IMR-90 (cell line): Measurements from ENCODE around the gene SIAH1. TPM values are rescaled to one million over a fixed set of nuclear protein-coding genes. Genes with fewer than 3 reads are reported as not detected.

Experiments used
- ATAC-seq: fragments of 200-7000 bp; cut with Tn5 transposase; 2 replicates; pipeline ENCODE4 v1.9.1; 2020; ENCODE audit warnings: low read depth, mild to moderate bottlenecking, moderate library complexity
- BruUV-seq: library from RNA; stranded (reverse); fragments of 400-500 nt; replicated peaks from 2 replicates; lab custom pipeline; 2021; lab: Mats Ljungman, UMichigan
- CTCF ChIA-PET: fragments of 300-600 bp; formaldehyde crosslinking; extraction: SDS; loops from one replicate; lab custom pipeline; 2021; ENCODE audit warnings: antibody characterized with exemption; lab: Yijun Ruan, JAX
- POLR2A ChIA-PET: fragments of 300-600 bp; sonication (Branson Sonifier 250); formaldehyde crosslinking; loops from one replicate; lab custom pipeline; 2022; ENCODE audit warnings: antibody characterized with exemption; ENCODE audit not compliant: unreplicated experiment; lab: Charles Lee
- DNase-seq: peaks from one replicate; pipeline ENCODE4 v3.0.0; 2013
- H2AFZ ChIP-seq: replicated peaks from 2 replicates; pipeline ENCODE3; 2013; ENCODE audit warnings: low read length, mild to moderate bottlenecking; ENCODE audit not compliant: poor library complexity
- H2AK5ac ChIP-seq: 2 replicates; pipeline ENCODE4 v1.6.1; 2013; ENCODE audit warnings: low read depth, low read length, inconsistent platforms
- H2AK9ac ChIP-seq: replicated peaks from 2 replicates; pipeline ENCODE3; 2013; ENCODE audit warnings: mild to moderate bottlenecking, low read depth, low read length, moderate library complexity; ENCODE audit not compliant: poor library complexity
- H2BK120ac ChIP-seq: 2 replicates; pipeline ENCODE4 v1.6.1; 2013; ENCODE audit warnings: low read depth, low read length, inconsistent platforms
- H2BK15ac ChIP-seq: 3 replicates; pipeline ENCODE4 v1.6.1; 2013; ENCODE audit warnings: low read depth, low read length, inconsistent platforms
- H2BK20ac ChIP-seq: 2 replicates; pipeline ENCODE4 v1.6.1; 2013; ENCODE audit warnings: low read depth, mild to moderate bottlenecking, inconsistent platforms, low read length, moderate library complexity
- H2BK5ac ChIP-seq: 2 replicates; pipeline ENCODE4 v1.6.1; 2013; ENCODE audit warnings: mild to moderate bottlenecking, low read depth, low read length, inconsistent platforms; ENCODE audit not compliant: poor library complexity, severe bottlenecking
- H3K14ac ChIP-seq: replicated peaks from 2 replicates; pipeline ENCODE4 v1.6.1; 2013; ENCODE audit warnings: low read depth, low read length, inconsistent platforms
- H3K18ac ChIP-seq: 2 replicates; pipeline ENCODE4 v1.6.1; 2013; ENCODE audit warnings: low read depth, low read length, control low read depth
- H3K23ac ChIP-seq: 2 replicates; pipeline ENCODE4 v1.6.1; 2013; ENCODE audit warnings: low read depth, low read length, inconsistent platforms
- H3K27ac ChIP-seq: 2 replicates; pipeline ENCODE4 v1.5.1; 2013; ENCODE audit warnings: mild to moderate bottlenecking, control low read depth, low read length; ENCODE audit not compliant: insufficient read depth
- H3K27me3 ChIP-seq: 2 replicates; pipeline ENCODE4 v1.6.1; 2013; ENCODE audit warnings: low read length; ENCODE audit not compliant: control insufficient read depth, insufficient read depth
- H3K36me3 ChIP-seq: 2 replicates; pipeline ENCODE4 v1.6.1; 2013; ENCODE audit warnings: low read length, mixed read lengths; ENCODE audit not compliant: control insufficient read depth, insufficient read depth
- H3K4ac ChIP-seq: 2 replicates; pipeline ENCODE4 v1.6.1; 2013; ENCODE audit warnings: low read depth, low read length, inconsistent platforms
- H3K4me1 ChIP-seq: 2 replicates; pipeline ENCODE4 v1.6.1; 2013; ENCODE audit warnings: low read length, mixed read lengths; ENCODE audit not compliant: control insufficient read depth, insufficient read depth
- H3K4me2 ChIP-seq: 2 replicates; pipeline ENCODE4 v1.6.1; 2013; ENCODE audit warnings: low read depth, mild to moderate bottlenecking, control low read depth, low read length, moderate library complexity
- H3K4me3 ChIP-seq: 2 replicates; pipeline ENCODE4 v1.5.1; 2013; ENCODE audit warnings: low read depth, mild to moderate bottlenecking, control low read depth, low read length, moderate library complexity; ENCODE audit not compliant: insufficient read depth
- H3K56ac ChIP-seq: 2 replicates; pipeline ENCODE4 v1.6.1; 2013; ENCODE audit warnings: low read length, inconsistent platforms; ENCODE audit not compliant: insufficient read depth; ENCODE audit errors: extremely low read depth
- H3K79me1 ChIP-seq, 2 experiments: 2 replicates each; pipeline ENCODE4 v1.6.1; 2013; ENCODE audit warnings: low read length in 2 of 2, inconsistent platforms in 1 of 2, low read depth in 1 of 2
- H3K9ac ChIP-seq: 2 replicates; pipeline ENCODE4 v1.6.1; 2013; ENCODE audit warnings: low read depth, low read length, control low read depth
- H3K9me1 ChIP-seq: 2 replicates; pipeline ENCODE4 v1.6.1; 2013; ENCODE audit warnings: low read length, inconsistent platforms; ENCODE audit not compliant: insufficient read depth
- H3K9me3 ChIP-seq: 2 replicates; pipeline ENCODE4 v1.6.1; 2013; ENCODE audit warnings: low read length; ENCODE audit not compliant: control insufficient read depth, insufficient read depth
- H4K20me1 ChIP-seq: 2 replicates; pipeline ENCODE4 v1.6.1; 2013; ENCODE audit warnings: low read length, inconsistent platforms; ENCODE audit not compliant: insufficient read depth
- H4K5ac ChIP-seq: 2 replicates; pipeline ENCODE4 v1.6.1; 2013; ENCODE audit warnings: mild to moderate bottlenecking, low read depth, low read length, control low read depth
- H4K8ac ChIP-seq, 2 experiments: 2 replicates each; pipeline ENCODE4 v1.6.1; 2013; ENCODE audit warnings: low read depth in 2 of 2, low read length in 2 of 2, control low read depth in 1 of 2, inconsistent platforms in 1 of 2
- H4K91ac ChIP-seq: 2 replicates; pipeline ENCODE4 v1.6.1; 2013; ENCODE audit warnings: low read depth, low read length, inconsistent platforms; ENCODE audit not compliant: insufficient read depth
- CHD1 ChIP-seq: IDR thresholded peaks from 2 replicates; pipeline ENCODE4 v1.6.1; 2012; ENCODE audit warnings: low read depth, low read length, improper control_type of control experiment
- MAZ ChIP-seq: IDR thresholded peaks from 2 replicates; pipeline ENCODE4 v1.6.1; 2012; ENCODE audit warnings: low read depth, mild to moderate bottlenecking, low read length, improper control_type of control experiment, moderate library complexity, borderline replicate concordance
- NFE2L2 ChIP-seq: fragments of 150-350 bp; IDR thresholded peaks from 2 replicates; pipeline ENCODE4 v1.6.1; 2016; ENCODE audit warnings: low read depth, mild to moderate bottlenecking, low read length
- POLR2A ChIP-seq: IDR thresholded peaks from 2 replicates; pipeline ENCODE4 v1.6.1; 2012; ENCODE audit warnings: mild to moderate bottlenecking, low read depth, low read length
- RFX5 ChIP-seq: IDR thresholded peaks from 2 replicates; pipeline ENCODE4 v1.8.0; 2012; ENCODE audit warnings: low read depth, mild to moderate bottlenecking, low read length, moderate library complexity
- WGBS, 2 experiments: methylation state at CpG; one replicate each; pipeline versions ENCODE4 v1.1.5 to v1.1.7; 2013; ENCODE audit warnings: missing lambda C conversion rate in 2 of 2; ENCODE audit not compliant: insufficient read length in 1 of 2; ENCODE audit errors: extremely low coverage in 2 of 2; 5-methylcytosine and 5-hydroxymethylcytosine counted together
- dilution Hi-C: fragments of 300-500 bp; cut with HindIII; formaldehyde crosslinking; loops from one replicate; pipeline ENCODE4 v1.14.3; 2018; ENCODE audit warnings: low sequenced_read_pairs; ENCODE audit not compliant: unreplicated experiment
- in situ Hi-C: fragments of 300-500 bp; cut with MboI; formaldehyde crosslinking; loops from 3 replicates; pipeline ENCODE4 v1.14.3; 2019; ENCODE audit warnings: low sequenced_read_pairs, inconsistent platforms, mixed read lengths
- intact Hi-C: fragments of 100-400 bp; cut with micrococcal nuclease; formaldehyde crosslinking; loops from 2 replicates; pipeline ENCODE4 v1.10.0; 2022
- polyA plus RNA-seq, 3 experiments: library from polyadenylated mRNA; depleted of rRNA; stranded (reverse); fragments of >200 nt; gene quantifications; 2 replicates each; pipeline ENCODE4 v1.2.3, GENCODE V29; 2012; ENCODE audit warnings: low replicate concordance in 1 of 3
- total RNA-seq: library from RNA; depleted of rRNA; stranded (reverse); fragments of >200 nt; gene quantifications from 2 replicates; pipeline ENCODE4 v1.2.3, GENCODE V29; 2012

Gene SIAH1
- total and polyA plus RNA-seq, 2 of the 4 experiments (the other 2 are of a cell fraction), result 10.3 to 17.7 TPM

- Histone ChIP-seq H3K4me3 (no peak overlapping the region), H3K27ac (no peak overlapping the region), H3K9me3 (no peaks in the 10 kb centered on the region), H2BK15ac (no peak overlapping the region), H2BK20ac (no peak overlapping the region), H3K18ac (no peak overlapping the region), H3K9me1 (peaks cover 19% of the 10 kb centered on the region), H3K27me3 (no peaks in the 10 kb centered on the region), H2BK120ac (no peak overlapping the region), H3K4ac (no peak overlapping the region), H3K23ac (no peak overlapping the region), H4K20me1 (peaks cover 65% of the 10 kb centered on the region), H4K8ac (no peak overlapping the region), H2AK5ac (no peak overlapping the region), H3K36me3 (no peaks in the 10 kb centered on the region), H3K56ac (no peak overlapping the region), H2AFZ (no peak overlapping the region), H3K4me2 (no peak overlapping the region), H3K9ac (no peak overlapping the region), H4K5ac (no peak overlapping the region), H3K4me1 (peaks cover 24% of the 10 kb centered on the region), H3K79me1 (peaks cover 14 to 70% of the 10 kb centered on the region in 2 experiments; a peak in 3 of 4 replicates), H2AK9ac (no peak overlapping the region), H4K91ac (no peak overlapping the region), H3K14ac (no peak overlapping the region), H2BK5ac (no peak overlapping the region)
- ChIA-PET CTCF (interaction anchor here (0.6 to 0.9 kb wide), 2 partner anchors 16 to 144 kb away, joined by 3 to 5 read pairs; no protein-coding TSS in a partner anchor), POLR2A (no interaction called here)
- ATAC-seq (no peak), DNase-seq (no peak)
- WGBS, 2 experiments, result no CpG with 5 or more reads among the region's 8 CpGs
- dilution Hi-C loops (no loop called here), in situ Hi-C loops (no loop called here), intact Hi-C loops (no loop called here)
- TF ChIP-seq MAZ (no peak), POLR2A (no peak), RFX5 (no peak), CHD1 (no peak), NFE2L2 (no peak)
- BruUV-seq, result no TSS peak
Observed at GRCh38 chr16:48370229-48370628, 15.0 kb downstream of the SIAH1 start.
